H1 (cell line): Measurements from ENCODE around the gene LRATD1. TPM values are rescaled to one million over a fixed set of nuclear protein-coding genes. Genes with fewer than 3 reads are reported as not detected.

Source experiments
- CHD7 ChIP-seq: fragments of 300-600 bp; sonication (generic); IDR thresholded peaks from 2 replicates; pipeline ENCODE4 v1.7.1; 2012; ENCODE audit warnings: low read length, moderate library complexity, mild to moderate bottlenecking, inconsistent platforms; ENCODE audit not compliant: insufficient replicate concordance
- NANOG ChIP-seq: IDR thresholded peaks from 2 replicates; pipeline ENCODE4 v1.6.1; 2011; ENCODE audit warnings: low read length, low read depth, mild to moderate bottlenecking, inconsistent platforms; ENCODE audit not compliant: insufficient read depth, poor library complexity, severe bottlenecking
- polyA plus RNA-seq, 7 experiments: library from polyadenylated mRNA; depleted of rRNA in 3 of 7; stranded (reverse) in 5 of 7; unstranded in 2 of 7; fragments of >200 nt in 5 of 7; fragments of 200-250 nt in 2 of 7; gene quantifications; 1 replicate in 5 of 7; 2 replicates in 1 of 7; 4 replicates in 1 of 7; pipeline versions ENCODE4 v1.2.1 to v1.2.3, GENCODE V29; 2011 to 2013; ENCODE audit warnings: missing spikeins in 2 of 7, mixed read lengths in 2 of 7
- total RNA-seq: library from RNA; stranded (reverse); fragmentation: NEBNext Ultra II Directional; extraction: Animal tissue kit (Norgen Biotek cat#: 25700); gene quantifications from 2 replicates; pipeline ENCODE4 v1.2.1, GENCODE V29; 2021

The LRATD1 gene
- total and polyA plus RNA-seq, 2 of the 8 experiments (the other 6 are each of a cell fraction or from before 2014, with no cell fraction given) = 1.2 to 2.3 TPM

- TF ChIP-seq CHD7 (no peak), NANOG (no peak)
Observed at GRCh38 chr2:14601156-14601770, 31.3 kb upstream of the LRATD1 start (continued).
